Erythroblast (primary cell): ENCODE measurements around the gene ZNF408.

Experiments used
- DNase-seq, 2 experiments: peaks; one replicate each; lab custom pipeline; 2025; lab: John Stamatoyannopoulos, UW
- GATA1 ChIP-seq: IDR thresholded peaks from 2 replicates; pipeline ENCODE4 v1.6.1; 2011; ENCODE audit warnings: low read depth, mild to moderate bottlenecking, control low read depth, low read length, moderate library complexity
- POLR2A ChIP-seq: IDR thresholded peaks from 2 replicates; pipeline ENCODE4 v1.6.1; 2011; ENCODE audit warnings: mild to moderate bottlenecking, low read length

Gene ZNF408

DNA sequence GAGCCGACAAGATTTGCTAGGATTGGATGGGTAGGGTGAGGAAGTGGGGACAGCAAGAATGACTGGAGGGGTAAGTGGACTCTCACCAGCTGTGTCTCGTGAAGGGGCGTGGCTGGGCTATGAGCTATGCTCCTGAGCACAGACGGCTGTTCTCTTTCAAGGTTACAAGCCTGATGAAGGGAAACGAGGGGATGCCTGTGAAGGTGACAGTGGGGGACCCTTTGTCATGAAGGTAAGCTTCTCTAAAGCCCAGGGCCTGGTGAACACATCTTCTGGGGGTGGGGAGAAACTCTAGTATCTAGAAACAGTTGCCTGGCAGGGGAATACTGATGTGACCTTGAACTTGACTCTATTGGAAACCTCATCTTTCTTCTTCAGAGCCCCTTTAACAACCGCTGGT, 38.1 kb downstream of the ZNF408 start:
- TF ChIP-seq POLR2A (no peak), GATA1 (no peak)
- DNase-seq, result no peak

DNA sequence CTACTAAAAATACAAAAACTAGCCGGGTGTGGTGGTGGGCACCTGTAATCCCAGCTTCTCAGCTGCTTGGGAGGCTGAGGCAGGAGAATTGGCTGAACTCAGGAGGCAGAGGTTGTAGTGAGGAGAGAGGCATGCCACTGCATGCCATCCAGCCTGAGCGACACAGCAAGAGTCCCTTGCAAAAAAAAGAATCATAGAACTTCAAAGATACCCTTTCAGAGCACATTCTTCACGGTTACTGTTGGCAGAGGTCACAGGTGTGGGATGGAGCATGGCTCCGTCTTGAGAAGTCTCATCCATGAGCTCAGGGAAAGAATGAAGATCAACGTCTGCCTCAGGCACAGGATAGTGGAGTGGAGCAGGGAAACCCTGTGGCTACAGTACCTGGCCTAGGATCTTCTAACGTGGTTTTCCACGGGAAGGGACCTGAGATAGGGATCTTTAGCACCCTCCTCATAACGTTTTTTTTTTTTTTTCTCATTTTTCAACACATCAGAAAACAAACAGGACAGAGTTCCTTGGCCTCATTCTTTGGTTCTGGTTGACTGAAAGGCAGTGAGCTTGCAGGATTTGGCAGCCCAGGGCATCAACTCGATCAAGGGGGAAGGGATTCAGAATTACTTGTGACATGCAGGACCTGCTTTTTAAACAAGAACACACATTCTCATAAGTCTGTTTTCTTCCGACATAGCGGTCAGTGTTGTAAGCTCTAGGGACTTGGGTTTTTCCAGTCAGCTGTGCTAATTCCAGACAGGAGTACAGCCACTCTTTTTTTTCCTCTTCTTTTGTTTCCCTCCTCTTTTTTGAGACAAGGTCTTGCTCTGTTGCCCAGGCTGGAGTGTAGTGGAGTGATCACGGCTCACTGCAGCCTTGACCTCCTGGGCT, 41.0 kb downstream of the ZNF408 start:
- TF ChIP-seq GATA1 (no peak), POLR2A (no peak)
- DNase-seq, result no peak

DNA sequence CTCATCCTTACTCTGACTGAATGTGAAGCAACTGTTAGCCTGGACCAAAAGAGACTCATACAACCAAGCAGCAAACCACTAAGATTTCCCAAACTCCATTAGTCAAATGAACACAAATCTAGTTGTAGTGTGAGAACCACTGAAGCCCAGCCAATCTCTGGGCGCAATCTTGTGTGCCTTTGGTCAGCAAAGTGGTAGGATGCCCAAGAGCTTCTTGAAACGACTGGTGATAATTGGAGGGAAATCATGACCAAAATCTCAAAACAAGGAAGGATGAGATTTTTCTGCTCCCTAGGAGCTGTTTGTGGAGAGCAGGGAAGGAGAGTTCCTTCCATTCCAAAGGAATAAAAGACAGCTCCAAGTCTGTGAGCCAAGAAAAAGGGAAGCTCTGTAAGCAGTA, 42.2 kb downstream of the ZNF408 start:
- DNase-seq, result no peak
- no peak for TF ChIP-seq GATA1
- no peak for TF ChIP-seq POLR2A

DNA sequence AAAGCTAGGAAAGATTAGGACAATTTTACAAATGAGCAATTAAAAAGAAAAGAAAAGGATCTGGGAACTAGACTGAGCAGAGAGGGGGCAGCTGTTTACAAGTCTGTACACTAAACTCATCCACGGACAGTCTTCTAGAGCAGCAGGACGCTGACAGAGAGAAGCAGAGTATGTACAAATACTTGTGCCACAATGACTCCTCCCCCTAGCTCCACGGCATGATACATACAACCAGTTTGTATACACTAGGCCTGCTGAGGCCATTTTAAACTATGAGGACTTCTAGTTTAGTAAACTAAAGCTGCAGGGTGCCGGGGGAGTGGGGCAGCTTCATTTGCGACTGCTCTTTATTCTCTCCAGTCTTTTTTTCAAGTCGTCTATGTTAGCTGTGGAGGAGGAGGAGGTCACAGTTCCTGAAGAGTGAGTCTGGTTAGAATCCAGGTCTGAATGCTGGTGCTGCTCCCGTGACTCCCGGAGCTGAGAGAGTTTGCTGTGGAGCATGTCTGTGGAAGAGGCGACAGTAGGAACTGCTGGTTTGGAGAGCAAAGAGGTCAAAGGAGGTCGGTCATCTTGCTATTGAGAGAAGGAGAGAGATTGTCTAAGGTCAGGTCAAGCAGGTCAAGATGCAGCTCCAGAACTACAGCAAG, 43.0 kb downstream of the ZNF408 start:
- no peak for TF ChIP-seq GATA1
- no peak for TF ChIP-seq POLR2A
- DNase-seq, result no peak

DNA sequence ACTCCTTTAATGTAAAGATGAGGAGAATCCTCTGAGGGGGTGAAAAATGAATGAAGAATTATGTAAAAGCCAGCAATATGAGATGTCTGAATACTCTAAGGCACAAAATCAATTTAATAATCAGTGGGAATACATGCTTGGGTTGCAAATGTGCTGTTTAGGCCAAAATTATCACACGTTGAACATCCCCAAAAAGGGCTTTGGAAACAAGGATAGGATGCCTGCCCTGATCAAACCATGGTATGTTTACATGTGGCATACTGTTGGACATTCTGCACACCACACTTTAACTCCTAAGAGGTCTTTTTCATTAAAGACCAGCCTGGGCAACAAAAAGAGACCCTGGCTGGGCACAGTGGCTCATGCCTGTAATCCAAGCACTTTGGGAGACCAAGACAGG, 44.5 kb downstream of the ZNF408 start:
- no peak for DNase-seq

DNA sequence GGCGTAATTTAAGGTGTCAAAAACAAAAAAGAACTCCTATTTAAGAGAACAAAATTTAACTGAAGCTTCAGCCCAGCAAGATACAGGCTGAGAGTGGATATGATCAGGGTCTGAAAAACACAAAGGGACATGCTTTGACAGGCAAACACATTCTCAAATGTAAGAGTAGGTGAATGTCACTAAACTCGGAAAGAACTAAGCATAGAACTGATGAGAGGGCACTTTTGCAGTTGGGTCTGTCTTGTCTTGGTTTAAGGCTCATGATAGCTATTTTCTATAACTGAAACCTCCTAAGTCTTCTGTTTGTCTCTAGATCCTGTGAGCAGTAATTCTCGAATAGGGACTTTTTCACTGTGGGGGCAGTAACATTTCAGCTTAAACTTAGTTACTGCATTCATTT, 45.2 kb downstream of the ZNF408 start:
- no peak for TF ChIP-seq POLR2A
- no peak for TF ChIP-seq GATA1
- DNase-seq, result no peak

More for the DNA sequence above, 44.5 kb downstream of the ZNF408 start:
- TF ChIP-seq POLR2A (no peak), GATA1 (no peak)

DNA sequence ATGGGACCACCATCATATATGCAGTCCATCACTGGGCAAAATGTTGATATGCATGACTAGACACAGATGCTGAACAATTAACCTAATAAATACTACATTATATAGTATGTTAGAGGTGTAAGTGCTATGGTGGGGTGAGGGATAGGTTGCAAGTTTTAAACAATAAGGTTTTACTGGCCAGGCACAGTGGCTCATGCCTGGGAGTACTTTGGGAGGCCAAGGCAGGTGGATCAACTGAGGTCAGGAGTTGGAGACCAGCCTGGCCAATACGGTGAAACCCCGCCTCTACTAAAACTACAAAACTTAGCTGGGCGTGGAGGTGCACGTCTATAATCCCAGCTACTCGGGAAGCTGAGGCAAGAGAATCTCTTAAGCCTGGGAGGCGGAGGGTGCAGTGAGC, 46.3 kb downstream of the ZNF408 start:
- no peak for TF ChIP-seq POLR2A
- DNase-seq, result no peak
